ENCODE data around the gene IP6K1.
"Not testable (repeated sequence)": the region's sequence is repeated elsewhere in the genome, so short reads cannot be mapped to it uniquely, and the experiment has no call there.

The IP6K1 gene

GRCh38 chr3:49711489-49711888 is 74.9 kb downstream of the IP6K1 start:
- no peak for DNase-seq (ENCODE audit: low spot score)

- no peak for DNase-seq (ENCODE audit: low spot score)
These were observed 76.5 kb downstream of the IP6K1 start for GRCh38 chr3:49709852-49710251.

GRCh38 chr3:49707113-49707480 is 79.2 kb downstream of the IP6K1 start:
- no peak for DNase-seq (ENCODE audit: low spot score)

GRCh38 chr3:49706456-49707112 is 79.8 kb downstream of the IP6K1 start:
- DNase-seq (ENCODE audit: low spot score), result no peak

- DNase-seq (ENCODE audit: low spot score), result no peak
These were observed 80.9 kb downstream of the IP6K1 start for GRCh38 chr3:49705390-49705960.

GRCh38 chr3:49704629-49705028 is 81.7 kb downstream of the IP6K1 start:
- DNase-seq (ENCODE audit: low spot score), result no peak

- DNase-seq (ENCODE audit: low spot score), result no peak
These were observed 82.4 kb downstream of the IP6K1 start for GRCh38 chr3:49703956-49704355.

- peak; percentile 75 for DNase-seq (ENCODE audit: low spot score)
These were observed 82.9 kb downstream of the IP6K1 start for GRCh38 chr3:49703443-49703927.

GRCh38 chr3:49702672-49703071 is 83.7 kb downstream of the IP6K1 start:
- DNase-seq (ENCODE audit: low spot score), result no peak

GRCh38 chr3:49701388-49702077 is 84.8 kb downstream of the IP6K1 start:
- DNase-seq (ENCODE audit: low spot score), result no peak

- no peak for DNase-seq (ENCODE audit: low spot score)
These were observed 85.8 kb downstream of the IP6K1 start for GRCh38 chr3:49700453-49701128.

GRCh38 chr3:49700014-49700413 is 86.3 kb downstream of the IP6K1 start:
- DNase-seq (ENCODE audit: low spot score), result no peak

GRCh38 chr3:49699281-49699979 is 86.9 kb downstream of the IP6K1 start:
- DNase-seq (ENCODE audit: low spot score), result no peak

- DNase-seq (ENCODE audit: low spot score), result not testable (repeated sequence)
These were observed 90.9 kb downstream of the IP6K1 start for GRCh38 chr3:49695350-49696015.

- DNase-seq (ENCODE audit: low spot score), result not testable (repeated sequence)
These were observed 91.8 kb downstream of the IP6K1 start for GRCh38 chr3:49694409-49695070.

- not testable (repeated sequence) for DNase-seq (ENCODE audit: low spot score)
These were observed 94.9 kb downstream of the IP6K1 start for GRCh38 chr3:49691481-49691880.

- not testable (repeated sequence) for DNase-seq (ENCODE audit: low spot score)
These were observed 95.5 kb downstream of the IP6K1 start for GRCh38 chr3:49690856-49691255.

GRCh38 chr3:49689908-49690624 is 96.3 kb downstream of the IP6K1 start:
- not testable (repeated sequence) for DNase-seq (ENCODE audit: low spot score)

GRCh38 chr3:49689046-49689907 is 97.1 kb downstream of the IP6K1 start, which contains the start of the genes MST1 and RNF123:
Gene MST1 (minus strand): TSS chr3:49689474. CDS start chr3:49688691, 783 bp downstream.
Gene RNF123 (plus strand): TSS chr3:49689557. CDS start chr3:49691166, 1,609 bp downstream.
- peak; percentile 93 for DNase-seq (ENCODE audit: low spot score)
